HPDE6-E6E7 (cell line): ENCODE results near the gene GPC6.

Source experiments
- DNase-seq: peaks from one replicate; pipeline ENCODE4 v3.0.0; 2011; ENCODE audit warnings: missing footprints; ENCODE audit errors: extremely low spot score

GPC6 gene

GRCh38 chr13:94242554-94242953, 1015.9 kb downstream of the GPC6 start:
- DNase-seq = no peak

GRCh38 chr13:94243551-94243950, 1016.9 kb downstream of the GPC6 start:
- DNase-seq = no peak

GRCh38 chr13:94246495-94246894, 1019.9 kb downstream of the GPC6 start:
- DNase-seq = no peak

GRCh38 chr13:94247890-94248289, 1021.3 kb downstream of the GPC6 start:
- no peak for DNase-seq

- no peak for DNase-seq
These were observed 1022.0 kb downstream of the GPC6 start for GRCh38 chr13:94248454-94249228.

GRCh38 chr13:94249512-94249911, 1022.9 kb downstream of the GPC6 start:
- DNase-seq = no peak

- DNase-seq = no peak
These were observed 1025.4 kb downstream of the GPC6 start for GRCh38 chr13:94251831-94252608.

GRCh38 chr13:94254737-94255136, 1028.1 kb downstream of the GPC6 start:
- DNase-seq = no peak

- no peak for DNase-seq
These were observed 1030.1 kb downstream of the GPC6 start for GRCh38 chr13:94256721-94257120.

- no peak for DNase-seq
These were observed 1033.4 kb downstream of the GPC6 start for GRCh38 chr13:94259984-94260383.

- DNase-seq = no peak
These were observed 1034.6 kb downstream of the GPC6 start for GRCh38 chr13:94261163-94261562.

- DNase-seq = no peak
These were observed 1036.4 kb downstream of the GPC6 start for GRCh38 chr13:94263038-94263437.

- DNase-seq = no peak
These were observed 1041.2 kb downstream of the GPC6 start for GRCh38 chr13:94267581-94268366.

GRCh38 chr13:94268661-94269060, 1042.1 kb downstream of the GPC6 start:
- DNase-seq = no peak

GRCh38 chr13:94269557-94269956, 1043.0 kb downstream of the GPC6 start:
- DNase-seq = no peak

GRCh38 chr13:94270556-94270955, 1043.9 kb downstream of the GPC6 start:
- no peak for DNase-seq

GRCh38 chr13:94272038-94272437, 1045.4 kb downstream of the GPC6 start:
- no peak for DNase-seq

GRCh38 chr13:94280349-94280748, 1053.7 kb downstream of the GPC6 start:
- no peak for DNase-seq

GRCh38 chr13:94280845-94281244, 1054.2 kb downstream of the GPC6 start:
- DNase-seq = no peak

GRCh38 chr13:94286581-94286980, 1060.0 kb downstream of the GPC6 start:
- DNase-seq = no peak

- no peak for DNase-seq
These were observed 1065.2 kb downstream of the GPC6 start for GRCh38 chr13:94291631-94292322.

GRCh38 chr13:94292323-94292640, 1065.7 kb downstream of the GPC6 start:
- no peak for DNase-seq
